Duodenal mucosa (tissue), 2 donors: ENCODE measurements around the gene CTR9.
A peak's percentile ranks its signal among the peaks of the same experiment; 100 is the strongest.

ENCODE experiments used
- H3K27ac ChIP-seq: one replicate; pipeline ENCODE4 v1.7.0; 2013; ENCODE audit warnings: low read depth, low read length
- H3K27me3 ChIP-seq, 2 donors: one replicate each; pipeline ENCODE4 v1.7.0; 2013; ENCODE audit warnings: low read length in 2 of 2, control low read depth in 1 of 2; ENCODE audit not compliant: insufficient read depth in 2 of 2, control insufficient read depth in 1 of 2
- H3K36me3 ChIP-seq, 2 donors: one replicate each; pipeline ENCODE4 v1.7.0; 2013; ENCODE audit warnings: low read length in 2 of 2, control low read depth in 1 of 2; ENCODE audit not compliant: insufficient read depth in 2 of 2, control insufficient read depth in 1 of 2
- H3K4me1 ChIP-seq, 2 donors: one replicate each; pipeline ENCODE4 v1.7.0; 2013; ENCODE audit warnings: low read length in 2 of 2, control low read depth in 1 of 2; ENCODE audit not compliant: insufficient read depth in 2 of 2, control insufficient read depth in 1 of 2
- H3K4me3 ChIP-seq, 2 donors: one replicate each; pipeline ENCODE4 v1.7.0; 2013; ENCODE audit warnings: low read length in 2 of 2, low read depth in 1 of 2
- H3K9ac ChIP-seq, 2 donors: one replicate each; pipeline ENCODE4 v1.7.0; 2013; ENCODE audit warnings: low read length in 2 of 2, low read depth in 1 of 2
- H3K9me3 ChIP-seq, 2 donors: one replicate each; pipeline ENCODE4 v1.7.0; 2013; ENCODE audit warnings: low read length in 2 of 2, control low read depth in 1 of 2; ENCODE audit not compliant: control insufficient read depth in 1 of 2

The CTR9 gene

DNA sequence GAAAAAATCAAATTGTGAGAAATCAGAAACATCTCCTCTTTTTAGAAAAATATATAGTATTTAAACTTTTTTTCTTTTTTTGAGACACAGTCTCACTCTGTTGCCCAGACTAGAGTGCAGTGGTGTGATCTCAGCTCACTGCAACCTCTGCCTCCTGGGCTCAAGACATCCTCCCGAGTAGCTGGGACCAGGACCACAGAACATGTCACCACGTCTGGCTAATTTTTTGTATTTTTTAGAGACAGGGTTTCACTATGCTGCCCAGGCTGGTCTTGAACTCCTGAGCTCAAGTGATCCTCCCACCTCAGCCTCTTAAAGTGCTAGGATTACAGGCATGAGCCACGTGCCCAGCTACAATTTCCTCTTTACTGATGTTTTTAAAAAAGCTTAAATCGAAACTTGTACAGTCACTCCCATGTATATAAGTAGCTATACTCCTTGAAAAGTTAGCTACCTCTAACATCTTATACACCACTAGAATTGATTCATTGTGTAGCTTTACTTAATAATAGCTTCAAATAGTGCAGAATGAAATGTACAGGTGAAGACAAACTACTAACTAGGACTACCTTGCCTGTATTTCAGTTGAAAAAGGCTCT is 47.4 kb downstream of the CTR9 start:
- peaks cover 68 to 75% of the 10 kb centered on the region in 2 donors for H3K36me3 ChIP-seq
- no peaks in the 10 kb centered on the region for H3K27me3 ChIP-seq
- no peak overlapping the region for H3K9ac ChIP-seq
- no peak overlapping the region for H3K27ac ChIP-seq
- H3K4me3 ChIP-seq = no peak overlapping the region
- peaks cover 0 to 1% of the 10 kb centered on the region in 2 donors for H3K4me1 ChIP-seq
- H3K9me3 ChIP-seq = no peaks in the 10 kb centered on the region

DNA sequence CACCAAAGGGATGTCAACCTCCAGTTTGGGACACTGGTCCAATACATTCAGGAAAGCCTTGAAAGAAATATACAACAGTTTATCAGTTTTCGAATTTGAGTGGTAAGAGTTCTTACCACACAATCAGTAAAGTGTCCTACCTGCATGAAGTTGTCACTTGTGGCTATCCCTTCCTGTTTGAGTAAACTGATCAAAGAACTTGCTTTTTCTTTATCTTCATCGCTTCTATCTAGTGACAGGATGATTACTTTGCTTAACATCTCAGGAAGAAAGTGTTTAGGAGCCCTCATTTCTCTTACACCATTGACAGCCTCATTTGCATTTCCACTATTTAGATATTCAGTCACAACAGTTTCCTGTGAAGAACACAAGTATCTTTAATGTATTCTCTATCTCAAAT is 49.2 kb downstream of the CTR9 start:
- Histone ChIP-seq H3K4me3 (no peak overlapping the region), H3K27me3 (no peaks in the 10 kb centered on the region), H3K36me3 (peaks cover 87 to 93% of the 10 kb centered on the region in 2 donors), H3K9me3 (no peaks in the 10 kb centered on the region), H3K4me1 (peaks cover 0 to 20% of the 10 kb centered on the region in 2 donors), H3K27ac (no peak overlapping the region), H3K9ac (no peak overlapping the region)

DNA sequence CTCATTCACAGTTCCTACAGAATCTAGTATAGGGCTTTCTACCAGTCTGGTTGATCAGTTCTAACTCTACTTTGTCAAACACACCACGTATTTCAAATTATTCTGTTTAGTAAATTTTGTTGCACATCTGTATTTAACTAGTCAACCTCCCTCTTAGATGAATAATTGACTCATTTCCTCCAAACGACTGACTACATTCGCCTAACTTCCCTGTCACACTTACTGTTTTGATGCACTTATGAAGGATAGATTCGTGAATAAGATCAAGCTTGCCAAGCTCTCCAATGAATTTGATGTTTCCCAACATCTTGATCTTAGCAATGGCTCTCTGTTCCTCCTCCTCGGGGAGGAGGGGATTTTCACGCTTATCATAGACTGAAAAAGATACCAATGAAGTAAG is 52.6 kb downstream of the CTR9 start:
- Histone ChIP-seq H3K36me3 (peaks cover 78 to 80% of the 10 kb centered on the region in 2 donors), H3K27ac (no peak overlapping the region), H3K4me1 (peaks cover 16 to 39% of the 10 kb centered on the region in 2 donors), H3K9me3 (no peaks in the 10 kb centered on the region), H3K27me3 (no peaks in the 10 kb centered on the region), H3K4me3 (no peak overlapping the region), H3K9ac (no peak overlapping the region)

DNA sequence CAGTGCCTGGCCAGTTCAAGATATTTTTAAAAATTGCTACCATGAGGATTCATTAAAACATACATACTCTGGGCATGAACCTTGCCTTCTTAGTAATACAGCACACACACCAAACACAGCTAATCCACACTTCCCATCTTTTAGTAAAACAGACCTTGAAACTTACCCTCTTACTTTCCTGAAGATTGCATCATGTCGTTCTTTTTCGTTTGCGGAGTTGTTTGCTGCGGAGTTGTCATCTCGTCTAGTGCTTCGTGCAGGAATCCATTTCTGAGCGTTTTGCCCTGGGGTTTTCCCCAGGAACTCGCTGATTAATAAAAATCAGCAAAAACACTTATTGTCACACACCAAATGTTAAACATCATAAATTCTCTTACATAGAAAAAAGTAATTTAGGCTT is 54.7 kb downstream of the CTR9 start:
- H3K36me3 ChIP-seq = peaks cover 59% of the 10 kb centered on the region in 2 donors
- H3K9me3 ChIP-seq = no peaks in the 10 kb centered on the region
- peaks cover 21 to 45% of the 10 kb centered on the region in 2 donors for H3K4me1 ChIP-seq
- no peak overlapping the region for H3K27ac ChIP-seq
- no peaks in the 10 kb centered on the region for H3K27me3 ChIP-seq
- peak overlapping the region in 1 of 2 donors; percentile 16 for H3K4me3 ChIP-seq
- H3K9ac ChIP-seq = no peak overlapping the region

DNA sequence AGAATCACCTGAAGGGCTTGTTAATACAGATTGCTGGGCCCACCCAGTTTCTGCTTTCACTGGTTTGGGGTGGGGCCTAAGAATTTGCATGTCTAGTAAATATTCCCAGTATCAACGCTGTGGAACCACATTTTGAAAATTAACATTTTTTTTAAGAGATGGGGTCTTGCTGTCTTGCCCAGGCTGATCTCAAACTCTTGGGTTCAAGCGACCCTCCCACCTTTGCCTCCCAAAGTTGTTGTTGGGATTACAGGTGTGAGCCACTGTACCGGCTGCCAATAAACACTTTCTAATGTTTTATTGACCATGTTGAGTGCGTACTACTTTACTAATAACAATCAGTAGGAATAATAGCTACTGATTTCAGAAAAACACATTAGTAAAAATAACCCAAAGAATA is 55.2 kb downstream of the CTR9 start:
- Histone ChIP-seq H3K27me3 (no peaks in the 10 kb centered on the region), H3K27ac (no peak overlapping the region), H3K9ac (no peak overlapping the region), H3K4me3 (peak overlapping the region; percentile 89 to 99), H3K9me3 (no peaks in the 10 kb centered on the region), H3K36me3 (peaks cover 54 to 55% of the 10 kb centered on the region in 2 donors), H3K4me1 (peaks cover 21 to 45% of the 10 kb centered on the region in 2 donors)

DNA sequence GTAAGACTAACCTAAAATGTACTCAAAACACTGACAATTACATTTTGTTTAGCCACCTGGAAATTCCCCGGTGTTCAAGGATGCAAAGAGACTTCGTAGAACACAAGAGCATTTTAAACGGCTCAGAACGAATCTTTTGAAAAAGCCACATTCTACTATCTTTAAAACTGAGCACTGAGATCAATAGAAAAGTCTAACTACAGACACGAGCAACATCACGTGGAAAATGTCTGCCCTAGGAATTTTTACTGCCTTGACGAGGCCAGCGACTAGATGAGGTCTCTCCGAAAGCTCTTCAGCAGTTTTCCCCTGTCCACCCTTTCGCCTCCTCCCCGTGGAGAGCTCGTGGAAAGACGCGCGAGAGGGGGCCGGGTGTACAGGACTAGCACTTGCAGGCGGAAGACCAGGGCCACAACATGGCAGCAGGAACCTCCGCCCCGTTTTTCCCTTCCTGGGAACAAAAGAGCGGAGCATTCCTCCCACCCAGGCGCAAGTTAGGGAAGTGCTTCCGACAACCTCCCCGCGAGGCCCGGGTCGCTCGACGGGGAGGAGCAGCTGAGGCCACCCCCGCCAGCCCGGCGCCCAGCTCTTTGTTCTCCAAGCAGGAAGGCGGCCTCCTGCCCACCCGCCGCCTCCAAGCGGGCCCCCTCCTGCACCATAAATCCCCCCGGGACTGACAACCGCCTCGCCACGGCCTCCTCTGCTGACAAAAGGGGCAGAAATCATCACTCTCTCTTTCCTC is 56.6 kb downstream of the CTR9 start:
- Histone ChIP-seq H3K27me3 (no peaks in the 10 kb centered on the region), H3K27ac (peak overlapping the region; percentile 99), H3K9ac (peak overlapping the region; percentile 97 to 100), H3K4me3 (peak overlapping the region; percentile 89 to 99), H3K4me1 (peaks cover 21 to 45% of the 10 kb centered on the region in 2 donors), H3K36me3 (peaks cover 40 to 41% of the 10 kb centered on the region in 2 donors), H3K9me3 (no peaks in the 10 kb centered on the region)

DNA sequence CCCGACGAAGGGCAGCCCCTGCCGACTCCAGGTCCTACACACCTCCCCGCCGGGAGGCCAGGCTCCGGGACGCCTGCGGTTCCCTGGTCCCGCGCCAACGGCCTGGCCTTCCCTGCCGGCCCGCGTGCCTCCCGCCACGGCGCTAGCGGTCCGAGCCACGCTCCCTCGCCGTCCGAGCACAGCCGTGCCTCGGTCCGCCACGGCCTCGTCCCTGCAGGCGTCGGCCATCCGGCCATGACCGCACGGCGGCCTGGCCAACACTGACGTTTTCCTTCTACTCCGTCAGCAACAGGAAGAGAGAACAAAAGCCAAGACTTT is 57.1 kb downstream of the CTR9 start:
- Histone ChIP-seq H3K27me3 (no peaks in the 10 kb centered on the region), H3K9ac (peak overlapping the region; percentile 97 to 100), H3K36me3 (peaks cover 35 to 36% of the 10 kb centered on the region in 2 donors), H3K4me3 (peak overlapping the region; percentile 89 to 99), H3K9me3 (no peaks in the 10 kb centered on the region), H3K27ac (peak overlapping the region; percentile 99), H3K4me1 (peaks cover 21 to 45% of the 10 kb centered on the region in 2 donors)

DNA sequence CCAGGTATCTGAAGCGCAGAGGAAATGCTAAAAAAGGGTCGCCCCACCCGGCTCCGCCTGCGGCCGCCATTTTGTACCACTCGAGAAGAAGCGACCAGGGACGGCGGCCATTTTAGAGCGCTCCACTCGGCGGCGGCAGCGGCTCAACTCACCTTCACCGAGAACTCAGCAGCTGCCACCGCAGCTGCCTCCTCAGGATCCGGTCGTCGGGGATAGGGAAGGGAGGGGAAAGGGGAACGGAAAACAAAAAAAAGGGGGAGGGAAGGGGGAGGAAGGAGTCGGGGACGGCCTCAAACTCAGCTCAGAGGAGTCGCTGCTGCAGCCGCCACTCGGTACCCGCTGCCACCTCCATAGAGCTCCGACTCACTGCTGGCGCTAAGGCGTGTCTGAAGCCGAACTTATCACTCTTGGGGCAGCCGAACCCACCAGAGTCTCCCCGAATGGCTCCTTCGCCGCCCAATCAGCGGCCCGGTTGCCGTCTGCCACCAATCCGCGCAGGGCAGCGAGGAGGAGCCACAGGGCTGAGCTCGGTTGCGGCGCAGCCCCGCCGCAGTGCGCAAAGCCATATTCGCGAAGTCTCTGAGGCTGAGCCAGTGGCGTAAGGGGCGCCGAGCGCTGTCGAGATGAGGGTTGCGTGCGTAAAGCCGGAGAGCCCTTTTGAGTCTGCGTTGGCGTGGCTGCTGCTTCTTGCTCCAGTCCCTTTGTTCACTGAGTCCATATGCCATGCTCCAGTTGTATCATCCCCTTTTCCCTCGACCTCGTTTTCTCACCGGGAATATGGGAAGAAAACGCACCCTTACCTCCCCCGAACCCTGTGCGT is 57.7 kb downstream of the CTR9 start, which contains the start of gene EIF4G2:
Gene EIF4G2 (minus strand): TSS at position 374 of the 820 bp plus-strand sequence.
- Histone ChIP-seq H3K9me3 (no peaks in the 10 kb centered on the region), H3K9ac (peak within 1 kb of the TSS; percentile 97 to 100), H3K4me3 (peak within 1 kb of the TSS; percentile 89 to 99)

DNA sequence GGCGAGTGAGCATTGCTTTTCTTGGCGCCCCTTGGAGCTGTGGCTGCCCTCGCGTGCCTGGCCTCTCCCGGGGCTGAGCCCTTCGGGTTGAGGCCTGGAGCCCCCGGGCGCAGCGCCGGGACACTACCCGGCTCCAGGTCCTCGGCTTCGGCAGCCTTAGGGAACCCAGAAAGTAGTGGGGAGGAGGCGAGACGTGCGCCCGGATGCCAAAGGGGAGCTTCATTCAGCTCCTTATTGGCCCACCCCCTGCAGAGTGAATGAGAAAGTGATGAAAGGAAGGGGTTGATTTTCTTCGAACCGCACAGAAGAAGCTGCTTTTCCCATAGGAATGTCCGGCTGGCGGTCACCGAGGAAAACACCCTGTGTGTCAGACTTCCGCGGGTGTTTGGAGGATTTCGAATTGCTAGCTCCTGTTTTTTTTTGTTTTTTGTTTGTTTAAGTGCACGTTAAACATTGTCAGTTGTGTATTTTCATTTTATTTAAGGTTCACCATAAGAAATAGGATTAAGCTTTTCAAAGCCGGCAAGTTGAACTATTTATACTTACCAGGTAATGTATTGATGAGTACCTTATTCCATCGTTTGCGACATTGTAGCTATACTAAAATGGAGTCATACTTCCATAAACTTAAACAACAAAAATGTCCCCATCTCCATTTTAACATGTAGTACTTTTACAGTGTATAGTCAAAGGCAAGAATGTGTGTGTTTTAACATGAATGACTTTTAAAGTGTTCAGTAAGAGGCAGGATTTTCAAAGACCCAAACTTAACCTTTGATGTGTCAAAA is 58.5 kb downstream of the CTR9 start:
- peak overlapping the region; percentile 94 for H3K27ac ChIP-seq
- H3K4me3 ChIP-seq = peak overlapping the region; percentile 89 to 95
- peaks cover 21 to 22% of the 10 kb centered on the region in 2 donors for H3K36me3 ChIP-seq
- H3K4me1 ChIP-seq = peaks cover 21 to 33% of the 10 kb centered on the region in 2 donors
- H3K9ac ChIP-seq = peak overlapping the region; percentile 78 to 100
- H3K9me3 ChIP-seq = no peaks in the 10 kb centered on the region
- H3K27me3 ChIP-seq = no peaks in the 10 kb centered on the region

More for the DNA sequence above, 57.7 kb downstream of the CTR9 start, which contains the start of gene EIF4G2:
- Histone ChIP-seq H3K36me3 (peaks cover 29 to 30% of the 10 kb centered on the region in 2 donors), H3K4me1 (peaks cover 21 to 41% of the 10 kb centered on the region in 2 donors), H3K27me3 (no peaks in the 10 kb centered on the region), H3K27ac (peak within 1 kb of the TSS; percentile 99)
